H9 (cell line): ENCODE data around the gene NEURL3. TPM values are rescaled to one million over a fixed set of nuclear protein-coding genes. Genes with fewer than 3 reads are reported as not detected.
A peak's percentile ranks its signal among the peaks of the same experiment; 100 is the strongest.

ENCODE experiments used
- DNase-seq: peaks from one replicate; pipeline ENCODE4 v3.0.0-alpha.2; 2017
- H2AFZ ChIP-seq: one replicate; pipeline ENCODE4 v1.6.1; 2013; ENCODE audit warnings: mild to moderate bottlenecking, low read length, control low read depth, moderate library complexity
- H2AK5ac ChIP-seq: 2 replicates; pipeline ENCODE4 v1.6.1; 2013; ENCODE audit warnings: low read length, control low read depth, mixed read lengths; ENCODE audit not compliant: insufficient read length
- H2BK120ac ChIP-seq: one replicate; pipeline ENCODE4 v1.6.1; 2013; ENCODE audit warnings: low read depth, mild to moderate bottlenecking, low read length, control low read depth, inconsistent platforms; ENCODE audit not compliant: poor library complexity, severe bottlenecking
- H2BK12ac ChIP-seq: 2 replicates; pipeline ENCODE4 v1.6.1; 2013; ENCODE audit warnings: low read length, control low read depth, mixed read lengths, low read depth; ENCODE audit not compliant: insufficient read length
- H2BK15ac ChIP-seq: 2 replicates; pipeline ENCODE4 v1.6.1; 2013; ENCODE audit warnings: low read depth, low read length, control low read depth
- H2BK20ac ChIP-seq: one replicate; pipeline ENCODE4 v1.6.1; 2013; ENCODE audit warnings: low read depth, mild to moderate bottlenecking, low read length, control low read depth, inconsistent platforms; ENCODE audit not compliant: poor library complexity, severe bottlenecking
- H2BK5ac ChIP-seq: 2 replicates; pipeline ENCODE4 v1.6.1; 2013; ENCODE audit warnings: low read length, control low read depth, mixed read lengths; ENCODE audit not compliant: insufficient read length
- H3K14ac ChIP-seq: 2 replicates; pipeline ENCODE4 v1.6.1; 2013; ENCODE audit warnings: low read length, control low read depth; ENCODE audit not compliant: insufficient read depth
- H3K18ac ChIP-seq: 2 replicates; pipeline ENCODE4 v1.6.1; 2013; ENCODE audit warnings: low read depth, mild to moderate bottlenecking, mixed read lengths, low read length, control low read depth; ENCODE audit not compliant: insufficient read length
- H3K23ac ChIP-seq: 2 replicates; pipeline ENCODE4 v1.6.1; 2013; ENCODE audit warnings: low read length, control low read depth, mixed read lengths, low read depth; ENCODE audit not compliant: insufficient read length
- H3K23me2 ChIP-seq: 2 replicates; pipeline ENCODE4 v1.6.1; 2013; ENCODE audit warnings: low read depth, mild to moderate bottlenecking, mixed read lengths, low read length, control low read depth; ENCODE audit not compliant: insufficient read length, poor library complexity, severe bottlenecking
- H3K27ac ChIP-seq: 2 replicates; pipeline ENCODE4 v1.5.1; 2013; ENCODE audit warnings: low read length, control low read depth, mixed read lengths, low read depth; ENCODE audit not compliant: insufficient read length
- H3K27me3 ChIP-seq: 2 replicates; pipeline ENCODE4 v1.6.1; 2013; ENCODE audit warnings: low read length, control low read depth, inconsistent platforms; ENCODE audit not compliant: insufficient read depth
- H3K4ac ChIP-seq: 2 replicates; pipeline ENCODE4 v1.6.1; 2013; ENCODE audit warnings: low read depth, mild to moderate bottlenecking, control low read depth, inconsistent platforms, low read length, moderate library complexity
- H3K4me1 ChIP-seq: 2 replicates; pipeline ENCODE4 v1.6.1; 2013; ENCODE audit warnings: low read length, control low read depth, inconsistent platforms; ENCODE audit not compliant: insufficient read depth
- H3K4me2 ChIP-seq: 2 replicates; pipeline ENCODE4 v1.6.1; 2013; ENCODE audit warnings: low read length, control low read depth, mixed read lengths; ENCODE audit not compliant: insufficient read length, insufficient read depth
- H3K56ac ChIP-seq: 2 replicates; pipeline ENCODE4 v1.6.1; 2013; ENCODE audit warnings: low read depth, mild to moderate bottlenecking, mixed read lengths, low read length, control low read depth; ENCODE audit not compliant: insufficient read length
- H3K79me1 ChIP-seq: 2 replicates; pipeline ENCODE4 v1.6.1; 2013; ENCODE audit warnings: low read depth, mild to moderate bottlenecking, moderate library complexity, low read length, control low read depth, inconsistent platforms; ENCODE audit not compliant: insufficient read depth, poor library complexity, severe bottlenecking
- H3K79me2 ChIP-seq: 2 replicates; pipeline ENCODE4 v1.6.1; 2013; ENCODE audit warnings: low read length, control low read depth, inconsistent platforms; ENCODE audit not compliant: insufficient read depth
- H3K9ac ChIP-seq: 2 replicates; pipeline ENCODE4 v1.6.1; 2013; ENCODE audit warnings: low read length, control low read depth, mixed read lengths; ENCODE audit not compliant: insufficient read length; ENCODE audit errors: extremely low read depth
- H3K9me3 ChIP-seq: one replicate; pipeline ENCODE4 v1.6.1; 2013; ENCODE audit warnings: low read depth, low read length, inconsistent platforms; ENCODE audit not compliant: control insufficient read depth
- H3T11ph ChIP-seq: one replicate; pipeline ENCODE4 v1.6.1; 2013; ENCODE audit warnings: mild to moderate bottlenecking, low read length, control low read depth, inconsistent platforms
- H4K20me1 ChIP-seq: one replicate; pipeline ENCODE4 v1.6.1; 2013; ENCODE audit not compliant: control insufficient read depth, insufficient read length, insufficient read depth
- H4K5ac ChIP-seq: 2 replicates; pipeline ENCODE4 v1.6.1; 2013; ENCODE audit warnings: low read depth, mild to moderate bottlenecking, mixed read lengths, low read length, control low read depth; ENCODE audit not compliant: insufficient read length
- H4K8ac ChIP-seq: replicated peaks from 2 replicates; pipeline ENCODE4 v1.6.1; 2013; ENCODE audit warnings: low read length, control low read depth, mixed read lengths, low read depth; ENCODE audit not compliant: insufficient read length
- H4K91ac ChIP-seq: 2 replicates; pipeline ENCODE4 v1.6.1; 2013; ENCODE audit warnings: low read depth, mild to moderate bottlenecking, moderate library complexity, mixed read lengths, low read length, control low read depth; ENCODE audit not compliant: insufficient read length
- H3K27ac Mint-ChIP-seq, 3 experiments: 2 replicates in 2 of 3; 3 replicates in 1 of 3; pipeline ENCODE4 v1.8.0; 2020 to 2021; ENCODE audit warnings: mixed read lengths in 3 of 3, mild to moderate bottlenecking in 1 of 3, moderate library complexity in 1 of 3
- H3K27me3 Mint-ChIP-seq: 2 replicates; pipeline ENCODE4 v1.8.0; 2021; ENCODE audit warnings: low read depth, mild to moderate bottlenecking, moderate library complexity, mixed read lengths
- H3K36me3 Mint-ChIP-seq, 3 experiments: 2 replicates in 2 of 3; 3 replicates in 1 of 3; pipeline ENCODE4 v1.8.0; 2020 to 2021; ENCODE audit warnings: low read depth in 3 of 3, mixed read lengths in 3 of 3; ENCODE audit not compliant: insufficient read depth in 1 of 3
- H3K4me1 Mint-ChIP-seq, 2 experiments: 2 replicates each; pipeline ENCODE4 v1.8.0; 2020; ENCODE audit warnings: mixed read lengths in 2 of 2
- H3K4me3 Mint-ChIP-seq, 2 experiments: 2 replicates in 1 of 2; 3 replicates in 1 of 2; pipeline ENCODE4 v1.8.0; 2020 to 2021; ENCODE audit warnings: mild to moderate bottlenecking in 2 of 2, mixed read lengths in 2 of 2, moderate library complexity in 1 of 2
- H3K9me3 Mint-ChIP-seq, 2 experiments: 2 replicates in 1 of 2; 3 replicates in 1 of 2; pipeline ENCODE4 v1.8.0; 2020; ENCODE audit warnings: mild to moderate bottlenecking in 2 of 2, mixed read lengths in 2 of 2, moderate library complexity in 1 of 2
- CTCF ChIP-seq: fragments of 200-600 bp; sonication (generic); conservative IDR thresholded peaks from 3 replicates; pipeline ENCODE4 v1.8.0; 2021; ENCODE audit warnings: antibody characterized with exemption, mild to moderate bottlenecking
- whole genome bisulfite sequencing: extraction: QIAGEN DNeasy Blood & Tissue Kit; methylation state at CpG from one replicate; pipeline ENCODE4 v1.1.7; 2013; ENCODE audit warnings: missing lambda C conversion rate, low lambda C conversion rate, mixed read lengths; ENCODE audit not compliant: insufficient read length; ENCODE audit errors: extremely low coverage; 5-methylcytosine and 5-hydroxymethylcytosine counted together
- total RNA-seq: library from RNA; stranded (reverse); gene quantifications from 2 replicates; pipeline ENCODE4 v1.2.1, GENCODE V29; 2021

Gene NEURL3
- total RNA-seq, 1 experiment from 2014 or later: not detected

- Mint-ChIP-seq H3K27me3 (peaks cover 2% of the 10 kb centered on the region; the same call in 1 of the 2 replicates), H3K36me3 (no peaks in the 10 kb centered on the region; a peak in 1 of 7 replicates), H3K4me1 (peaks cover 8 to 9% of the 10 kb centered on the region in 2 experiments), H3K4me3 (no peak overlapping the region), H3K27ac (no peak overlapping the region), H3K9me3 (peaks cover 10% of the 10 kb centered on the region in 2 experiments; a peak in 4 of 5 replicates)
- Histone ChIP-seq H3K18ac (no peak overlapping the region), H3K9me3 (no peaks in the 10 kb centered on the region), H3K4me1 (no peaks in the 10 kb centered on the region), H3K23me2 (no peaks in the 10 kb centered on the region), H3K79me2 (no peaks in the 10 kb centered on the region), H2BK12ac (no peak overlapping the region), H4K91ac (no peak overlapping the region), H4K8ac (no peak overlapping the region), H3K27me3 (no peaks in the 10 kb centered on the region), H3K4me2 (no peak overlapping the region), H2BK20ac (no peak overlapping the region), H2AK5ac (no peak overlapping the region), H2BK5ac (no peak overlapping the region), H2BK120ac (no peak overlapping the region), H3K14ac (no peak overlapping the region), H3K4ac (no peak overlapping the region), H4K20me1 (peaks cover 2% of the 10 kb centered on the region), H3K27ac (no peak overlapping the region), H3K23ac (no peak overlapping the region), H3K56ac (no peak overlapping the region), H3T11ph (no peak overlapping the region), H4K5ac (no peak overlapping the region), H3K79me1 (no peaks in the 10 kb centered on the region), H2AFZ (no peak overlapping the region), H3K9ac (no peak overlapping the region), H2BK15ac (no peak overlapping the region)
- TF ChIP-seq CTCF: no peak
- DNase-seq: peak; percentile 65
- no CpG with 5 or more reads among the region's 5 CpGs for WGBS
Observed at GRCh38 chr2:96493072-96493471, 12.1 kb downstream of the NEURL3 start.
